ENCODE measurements around the gene ENO1.

- TF ChIP-seq EZH2 (IDR thresholded peaks at IDR 0.05) (no peak), POLR2AphosphoS5 (IDR thresholded peaks at IDR 0.05; ENCODE audit: borderline replicate concordance, low read depth, low read length) (no peak; the same call in none of the 2 replicates), FOXP2 (optimal IDR thresholded peaks at IDR 0.05; ENCODE audit: control extremely low read depth, extremely low read length, insufficient read depth) (no peak)
Observed at GRCh38 chr1:8870616-8871538, 7.6 kb downstream of the ENO1 start.
